NCI-H69 (cell line): ENCODE data around the gene SOX30.
"Not testable (repeated sequence)": the region's sequence is repeated elsewhere in the genome, so short reads cannot be mapped to it uniquely, and the experiment has no call there.

Source experiments
- DNase-seq: peaks from one replicate; lab custom pipeline; 2025; lab: John Stamatoyannopoulos, UW

Gene SOX30

GRCh38 chr5:157652377-157652692, at the start of gene SOX30:
TSS of gene SOX30 (minus strand) at chr5:157652438. CDS start at chr5:157652078, 360 bp downstream.
- DNase-seq = no peak

DNA sequence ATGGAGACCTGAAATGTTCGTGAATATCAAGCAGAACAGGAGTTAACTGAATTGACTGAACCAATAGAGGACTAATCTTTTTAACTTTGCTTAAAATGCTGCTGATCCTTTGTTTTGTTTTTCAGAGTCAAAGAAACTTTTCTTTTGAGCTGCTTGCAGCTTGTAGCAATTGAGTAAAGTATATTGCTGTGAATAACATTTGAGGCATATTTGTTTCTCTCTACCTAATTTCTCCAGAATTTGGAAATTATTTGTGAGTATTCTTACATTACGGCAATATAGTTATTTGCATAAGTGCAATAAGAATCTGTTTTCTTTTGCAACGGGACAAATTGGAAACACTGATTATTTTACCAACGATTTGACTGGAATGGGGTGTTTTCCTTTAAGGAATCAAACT, 46.4 kb upstream of the SOX30 start:
- DNase-seq = not testable (repeated sequence)

DNA sequence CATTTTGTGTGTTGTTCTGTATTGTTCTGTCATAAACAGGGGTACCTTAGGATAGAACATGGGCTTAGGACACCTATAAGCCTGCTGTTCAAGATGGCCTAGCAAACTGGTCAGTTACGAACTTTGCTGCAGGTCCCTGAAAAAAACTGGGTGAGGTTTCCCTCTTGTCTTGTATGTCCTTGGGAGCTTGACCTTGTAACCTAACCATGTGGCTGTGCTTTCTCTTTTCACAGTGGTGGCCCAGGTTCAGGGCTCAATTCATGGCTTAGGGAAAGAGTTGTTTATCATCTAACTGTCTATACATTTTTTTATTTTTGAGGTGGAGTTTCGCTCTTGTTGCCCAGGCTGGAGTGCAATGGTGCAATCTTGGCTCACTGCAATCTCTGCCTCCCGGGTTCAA, 43.9 kb upstream of the SOX30 start:
- DNase-seq = not testable (repeated sequence)

DNA sequence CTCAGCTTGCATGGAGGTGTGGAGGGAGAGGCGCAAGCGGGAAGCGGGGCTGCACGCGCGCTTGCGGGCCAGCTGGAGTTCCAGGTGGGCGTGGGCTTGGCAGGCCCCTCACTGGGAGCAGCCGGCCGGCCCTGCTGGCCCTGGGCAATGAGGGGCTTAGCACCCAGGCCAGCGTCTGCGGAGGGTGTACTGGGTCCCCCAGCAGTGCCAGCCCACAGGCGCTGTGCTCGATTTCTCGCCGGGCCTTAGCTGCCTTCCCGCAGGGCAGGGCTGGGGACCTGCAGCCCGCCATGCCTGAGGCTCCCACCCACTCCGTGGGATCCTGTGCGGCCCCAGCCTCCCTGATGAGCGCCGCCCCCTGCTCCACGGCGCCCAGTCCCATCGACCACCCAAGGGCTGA, 41.6 kb upstream of the SOX30 start:
- not testable (repeated sequence) for DNase-seq

- DNase-seq = no peak
These were observed 38.6 kb upstream of the SOX30 start for GRCh38 chr5:157690690-157691433.

GRCh38 chr5:157689942-157690689, 37.9 kb upstream of the SOX30 start:
- DNase-seq = no peak

GRCh38 chr5:157687198-157687554, 34.9 kb upstream of the SOX30 start:
- DNase-seq = no peak

GRCh38 chr5:157686276-157687197, 34.3 kb upstream of the SOX30 start:
- DNase-seq = not testable (repeated sequence)

GRCh38 chr5:157682257-157682656, 30.0 kb upstream of the SOX30 start:
- DNase-seq = no peak

- DNase-seq = no peak
These were observed 28.8 kb upstream of the SOX30 start for GRCh38 chr5:157681048-157681447.

- no peak for DNase-seq
These were observed 28.0 kb upstream of the SOX30 start for GRCh38 chr5:157680239-157680638.

DNA sequence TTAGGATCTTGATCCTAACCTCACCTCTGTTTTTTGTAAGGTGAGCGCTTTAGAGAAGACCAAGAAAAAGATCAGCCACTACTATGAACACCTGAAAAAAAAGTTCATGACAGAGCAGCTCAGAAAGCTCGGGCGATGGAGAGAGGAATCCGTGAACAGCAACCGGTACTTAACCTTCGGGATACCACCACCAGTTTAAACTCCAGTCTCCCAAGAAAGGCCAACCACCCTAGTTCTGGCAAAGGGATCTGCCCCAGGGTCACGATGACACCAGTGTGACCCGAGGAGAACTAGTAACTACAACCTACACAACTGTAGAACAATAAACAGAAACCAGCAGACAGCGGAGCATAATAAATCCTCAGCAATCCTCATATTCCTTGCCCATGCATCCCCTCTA, 27.6 kb upstream of the SOX30 start:
- DNase-seq = no peak

GRCh38 chr5:157677931-157678330, 25.7 kb upstream of the SOX30 start:
- peak; percentile 2 for DNase-seq

DNA sequence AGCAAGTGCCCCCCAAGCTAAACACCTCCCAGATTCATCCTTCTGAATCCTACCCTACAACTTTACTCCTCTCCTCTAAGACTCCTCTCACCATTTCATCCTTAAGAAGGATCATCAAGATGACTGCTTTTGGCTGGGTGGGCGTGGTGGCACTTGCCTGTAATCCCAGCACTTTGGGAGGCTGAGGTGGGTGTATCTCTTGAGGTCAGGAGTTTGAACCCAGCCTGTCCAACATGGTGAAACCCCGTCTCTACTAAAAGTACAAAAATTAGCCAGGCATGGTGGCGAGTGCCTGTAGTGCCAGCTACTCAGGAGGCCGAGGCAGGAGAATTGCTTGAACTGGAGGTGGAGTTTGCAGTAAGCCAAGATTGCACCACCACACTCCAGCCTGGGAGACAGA, 22.1 kb upstream of the SOX30 start:
- not testable (repeated sequence) for DNase-seq

- no peak for DNase-seq
These were observed 20.7 kb upstream of the SOX30 start for GRCh38 chr5:157672976-157673375.

DNA sequence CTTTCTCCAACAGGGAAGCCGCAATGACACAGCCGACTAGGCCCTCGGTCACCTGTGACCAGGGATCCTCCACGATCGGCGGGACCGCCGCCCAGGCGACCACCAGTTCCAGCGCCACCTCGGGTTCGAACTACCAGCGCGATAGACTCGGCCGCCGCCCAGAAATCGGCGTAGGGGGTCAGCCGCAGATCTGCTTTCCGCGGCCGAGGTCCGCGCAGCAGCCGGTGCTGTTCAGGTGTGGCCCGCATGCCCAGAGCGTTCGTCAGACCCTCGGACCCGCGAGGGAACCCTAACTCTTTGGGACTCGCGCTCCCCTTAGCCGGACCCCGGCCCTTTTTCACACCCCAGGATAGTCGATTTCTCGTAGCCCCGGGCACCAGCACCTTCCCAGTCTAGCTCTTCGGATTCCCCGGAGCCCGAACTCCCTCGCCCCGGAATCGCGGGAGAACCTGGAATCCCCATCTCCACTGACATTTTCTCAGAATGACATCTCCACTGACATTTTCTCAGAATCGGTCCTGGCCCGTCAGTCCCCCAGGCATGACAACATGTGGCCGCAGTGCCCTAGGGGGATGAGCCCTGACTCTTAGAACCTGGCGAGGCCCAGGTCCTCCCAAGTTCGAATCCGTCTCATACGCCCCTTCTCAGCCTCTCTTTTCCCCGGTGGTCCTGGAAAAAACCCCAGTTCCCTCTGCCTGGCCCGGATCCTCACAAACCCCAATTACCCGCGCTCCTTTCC, 19.5 kb upstream of the SOX30 start:
- DNase-seq = no peak

- DNase-seq = peak; percentile 75
These were observed 18.7 kb upstream of the SOX30 start, which contains the start of gene C5orf52 for GRCh38 chr5:157670662-157671591. TSS of gene C5orf52 (plus strand) at chr5:157671533. CDS start at chr5:157671615, 82 bp downstream.

DNA sequence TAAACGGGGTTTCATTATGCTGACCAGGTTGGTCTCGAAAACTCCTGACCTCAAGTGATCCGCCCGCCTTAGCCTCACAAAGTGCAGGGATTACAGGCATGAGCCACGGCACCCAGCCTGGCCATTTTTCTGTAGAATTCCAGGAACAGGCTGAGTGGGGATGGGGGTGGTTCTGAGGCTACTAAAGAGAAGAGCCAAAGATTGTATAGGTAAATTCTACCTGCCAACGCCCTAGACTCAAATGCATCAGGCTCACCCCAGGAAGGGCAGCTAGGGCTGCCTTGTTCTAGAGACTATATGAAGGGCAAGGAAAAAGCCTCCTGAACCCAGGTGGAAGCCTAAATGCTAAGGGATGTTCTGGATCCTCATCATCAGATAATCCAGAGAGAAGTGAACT, 17.5 kb upstream of the SOX30 start:
- no peak for DNase-seq

DNA sequence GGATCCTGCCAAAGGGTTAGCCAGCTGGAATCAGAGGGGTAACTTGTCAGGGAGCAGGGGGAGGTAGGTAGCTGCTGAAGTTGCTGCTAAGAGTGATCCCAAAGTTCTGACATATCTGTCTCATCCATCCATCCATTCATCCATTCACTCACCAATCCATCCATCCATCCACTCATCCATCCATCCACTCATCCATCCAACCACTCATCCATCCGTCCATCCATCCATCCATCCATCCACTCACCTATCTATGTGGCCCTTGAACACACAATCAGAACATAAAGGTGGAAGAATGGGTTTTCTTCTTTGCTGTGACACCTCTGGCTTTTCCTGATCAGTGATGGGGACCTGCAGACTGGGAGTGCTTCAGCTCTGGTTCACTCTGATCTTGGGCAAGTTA, 16.1 kb upstream of the SOX30 start:
- no peak for DNase-seq

- no peak for DNase-seq
These were observed 13.3 kb upstream of the SOX30 start for GRCh38 chr5:157665467-157666070.
